Smooth muscle cell (in vitro differentiated cells): ENCODE data around the gene UBAP2L. TPM values are rescaled to one million over a fixed set of nuclear protein-coding genes. Genes with fewer than 3 reads are reported as not detected.
"Not testable (repeated sequence)": the region's sequence is repeated elsewhere in the genome, so short reads cannot be mapped to it uniquely, and the experiment has no call there.

Source experiments
- DNase-seq: peaks from one replicate; lab custom pipeline; 2025; ENCODE audit not compliant: unreplicated experiment; lab: John Stamatoyannopoulos, UW
- H2AFZ ChIP-seq: fragments of 200-600 bp; sonication (generic); 2 replicates; pipeline ENCODE4 v1.6.0; 2016; ENCODE audit warnings: antibody characterized with exemption, low read depth, mild to moderate bottlenecking
- H3F3A ChIP-seq: fragments of 200-600 bp; sonication (generic); 2 replicates; pipeline ENCODE4 v1.6.0; 2017; ENCODE audit warnings: antibody characterized with exemption, low read depth
- H3K27ac ChIP-seq: fragments of 200-600 bp; sonication (generic); 2 replicates; pipeline ENCODE4 v1.5.1; 2016; ENCODE audit warnings: low read depth, mild to moderate bottlenecking
- H3K27me3 ChIP-seq: fragments of 200-600 bp; sonication (generic); 2 replicates; pipeline ENCODE4 v1.6.1; 2016; ENCODE audit warnings: low read depth, mild to moderate bottlenecking
- H3K36me3 ChIP-seq: fragments of 200-600 bp; sonication (generic); 2 replicates; pipeline ENCODE4 v1.5.1; 2016; ENCODE audit warnings: low read depth
- H3K4me1 ChIP-seq: fragments of 200-600 bp; sonication (generic); 2 replicates; pipeline ENCODE4 v1.5.1; 2016; ENCODE audit warnings: low read depth
- H3K4me2 ChIP-seq: fragments of 200-600 bp; sonication (generic); 2 replicates; pipeline ENCODE4 v1.6.0; 2016; ENCODE audit warnings: mild to moderate bottlenecking
- H3K4me3 ChIP-seq: fragments of 200-600 bp; sonication (generic); 2 replicates; pipeline ENCODE4 v1.5.1; 2016; ENCODE audit warnings: mild to moderate bottlenecking
- H3K79me2 ChIP-seq: fragments of 200-600 bp; sonication (generic); 2 replicates; pipeline ENCODE4 v1.6.0; 2016; ENCODE audit warnings: low read depth, mild to moderate bottlenecking
- H3K9ac ChIP-seq: fragments of 200-600 bp; sonication (generic); 2 replicates; pipeline ENCODE4 v1.6.0; 2016; ENCODE audit warnings: low read depth
- H3K9me3 ChIP-seq: fragments of 200-600 bp; sonication (generic); replicated peaks from 2 replicates; pipeline ENCODE4 v1.5.1; 2016; ENCODE audit warnings: low read depth
- H4K20me1 ChIP-seq: fragments of 200-600 bp; sonication (generic); 2 replicates; pipeline ENCODE4 v1.6.0; 2016; ENCODE audit warnings: low read depth
- CTCF ChIP-seq: fragments of 200-600 bp; sonication (generic); IDR thresholded peaks from 2 replicates; pipeline ENCODE4 v1.5.1; 2017; ENCODE audit warnings: borderline replicate concordance, mild to moderate bottlenecking, antibody characterized with exemption; ENCODE audit not compliant: insufficient read depth, poor library complexity, severe bottlenecking
- WGBS: methylation state at CpG from one replicate; pipeline ENCODE4 v1.1.7; 2016; ENCODE audit warnings: low lambda C conversion rate; 5-methylcytosine and 5-hydroxymethylcytosine counted together
- polyA plus RNA-seq: library from polyadenylated mRNA; unstranded; fragments of >200 nt; fragmentation: Nextera tagmentation; extraction: Ambion mirVana; gene quantifications from 2 replicates; pipeline ENCODE4 v1.2.1, GENCODE V29; 2016
- total RNA-seq: library from RNA; depleted of rRNA; stranded (reverse); fragments of >200 nt; gene quantifications from 2 replicates; pipeline ENCODE4 v1.2.3, GENCODE V29; 2014

Gene UBAP2L
- total and polyA plus RNA-seq, 2 experiments from 2014 or later = 108 to 143 TPM

- no peak for TF ChIP-seq CTCF
- no peak overlapping the region for H2AFZ ChIP-seq
- H3K9me3 ChIP-seq = no peaks in the 10 kb centered on the region
- no peak for DNase-seq
- H3K36me3 ChIP-seq = peaks cover 35% of the 10 kb centered on the region
- H3K4me2 ChIP-seq = no peak overlapping the region
- no peak overlapping the region for H3K9ac ChIP-seq
- H3F3A ChIP-seq = no peaks in the 10 kb centered on the region
- WGBS = 94% methylated on average over 2 of the region's 2 CpGs
- peaks cover 93% of the 10 kb centered on the region for H3K79me2 ChIP-seq
- H3K4me3 ChIP-seq = no peak overlapping the region
- H3K27ac ChIP-seq = peak overlapping the region; percentile 99
- H4K20me1 ChIP-seq = peaks cover 87% of the 10 kb centered on the region
- H3K4me1 ChIP-seq = peaks cover 17% of the 10 kb centered on the region
- H3K27me3 ChIP-seq = no peaks in the 10 kb centered on the region
These were observed 4.6 kb downstream of the UBAP2L start for GRCh38 chr1:154225370-154225769.

GRCh38 chr1:154231112-154231511 is 10.4 kb downstream of the UBAP2L start:
- not testable (repeated sequence) for H3K27ac ChIP-seq, H3K4me2 ChIP-seq, H3K9me3 ChIP-seq, H3K4me3 ChIP-seq, DNase-seq, H3K27me3 ChIP-seq, H3K9ac ChIP-seq, H2AFZ ChIP-seq, H3F3A ChIP-seq, H3K4me1 ChIP-seq
- Histone ChIP-seq H4K20me1 (peaks cover 97% of the 10 kb centered on the region), H3K79me2 (peaks cover 94% of the 10 kb centered on the region), H3K36me3 (peaks cover 44% of the 10 kb centered on the region)
- WGBS = 100% methylated on average over 3 of the region's 3 CpGs

GRCh38 chr1:154233127-154233526 is 12.4 kb downstream of the UBAP2L start:
- H3K27ac ChIP-seq, H3K4me1 ChIP-seq, H3K4me3 ChIP-seq, H3K4me2 ChIP-seq, H3K9me3 ChIP-seq, H3F3A ChIP-seq, DNase-seq, H3K9ac ChIP-seq, H2AFZ ChIP-seq, H3K27me3 ChIP-seq: not testable (repeated sequence)
- Histone ChIP-seq H3K79me2 (peaks cover 96% of the 10 kb centered on the region), H3K36me3 (peaks cover 42% of the 10 kb centered on the region), H4K20me1 (peaks cover 96% of the 10 kb centered on the region)
- 90% methylated on average over 12 of the region's 12 CpGs for WGBS

- WGBS = 97% methylated on average over 4 of the region's 4 CpGs
- peaks cover 6% of the 10 kb centered on the region for H3F3A ChIP-seq
- TF ChIP-seq CTCF = no peak
- H3K4me2 ChIP-seq = no peak overlapping the region
- H3K4me1 ChIP-seq = no peaks in the 10 kb centered on the region
- H3K36me3 ChIP-seq = peaks cover 36% of the 10 kb centered on the region
- peaks cover 86% of the 10 kb centered on the region for H3K79me2 ChIP-seq
- no peak for DNase-seq
- no peak overlapping the region for H3K27ac ChIP-seq
- no peak overlapping the region for H3K4me3 ChIP-seq
- H3K9ac ChIP-seq = no peak overlapping the region
- peaks cover 93% of the 10 kb centered on the region for H4K20me1 ChIP-seq
- no peaks in the 10 kb centered on the region for H3K27me3 ChIP-seq
- H3K9me3 ChIP-seq = no peaks in the 10 kb centered on the region
- no peak overlapping the region for H2AFZ ChIP-seq
These were observed 16.1 kb downstream of the UBAP2L start for GRCh38 chr1:154236855-154237254.

- Histone ChIP-seq H3F3A (peaks cover 6% of the 10 kb centered on the region), H3K9ac (no peak overlapping the region), H4K20me1 (peaks cover 93% of the 10 kb centered on the region), H3K4me3 (no peak overlapping the region), H3K4me1 (no peaks in the 10 kb centered on the region), H3K27me3 (no peaks in the 10 kb centered on the region), H3K79me2 (peaks cover 83% of the 10 kb centered on the region), H3K27ac (no peak overlapping the region), H3K9me3 (no peaks in the 10 kb centered on the region), H2AFZ (no peak overlapping the region), H3K36me3 (peaks cover 38% of the 10 kb centered on the region), H3K4me2 (no peak overlapping the region)
- 90% methylated on average over 2 of the region's 2 CpGs for WGBS
- no peak for TF ChIP-seq CTCF
- DNase-seq = no peak
These were observed 16.7 kb downstream of the UBAP2L start for GRCh38 chr1:154237435-154237834.
